Measurements from ENCODE around the gene ZNF800. TPM values are rescaled to one million over a fixed set of nuclear protein-coding genes. Genes with fewer than 3 reads are reported as not detected.

The ZNF800 gene
- polyA plus RNA-seq, 3 donors = 4.8 to 12.1 (median 6.6) TPM

GRCh38 chr7:127393368-127394058, 1.0 kb upstream of the ZNF800 start:
- 3 to 6% (median 5%) methylated on average over 28 of the region's 28 CpGs for WGBS, 3 donors
- H3K27ac ChIP-seq (ENCODE audit: low read depth, low read length) = peak overlapping the region; percentile 82

- H3K27ac ChIP-seq (ENCODE audit: low read depth, low read length) = peak overlapping the region; percentile 82
- 0 to 1% (median 0%) methylated on average over 31 to 48 of the region's 48 CpGs for WGBS, 3 donors
Observed at GRCh38 chr7:127392182-127392565, 334 bp downstream of the ZNF800 start.

- 0 to 1% (median 0%) methylated on average over 51 to 66 of the region's 66 CpGs for WGBS, 3 donors
- peak overlapping the region; percentile 82 for H3K27ac ChIP-seq (ENCODE audit: low read depth, low read length)
Observed at GRCh38 chr7:127391591-127392181, 822 bp downstream of the ZNF800 start.

- WGBS, 3 donors = 43 to 55% (median 52%) methylated on average over 9 of the region's 9 CpGs
Observed at GRCh38 chr7:127390817-127391590, 1.5 kb downstream of the ZNF800 start.

GRCh38 chr7:127390186-127390816, 2.2 kb downstream of the ZNF800 start:
- H3K27ac ChIP-seq (ENCODE audit: low read depth, low read length) = no peak overlapping the region
- 53 to 90% (median 87%) methylated on average over 2 of the region's 2 CpGs for WGBS, 3 donors

More at GRCh38 chr7:127390817-127391590, 1.5 kb downstream of the ZNF800 start:
- no peak overlapping the region for H3K27ac ChIP-seq (ENCODE audit: low read depth, low read length)

GRCh38 chr7:127389321-127389720, 3.2 kb downstream of the ZNF800 start:
- 80 to 93% (median 91%) methylated on average over 1 of the region's 1 CpG for WGBS, 3 donors
- H3K27ac ChIP-seq (ENCODE audit: low read depth, low read length) = no peak overlapping the region

- H3K27ac ChIP-seq (ENCODE audit: low read depth, low read length) = no peak overlapping the region
- WGBS, 3 donors = 91 to 98% (median 93%) methylated on average over 2 of the region's 2 CpGs
Observed at GRCh38 chr7:127387974-127388373, 4.5 kb downstream of the ZNF800 start.

GRCh38 chr7:127383123-127383835, 9.2 kb downstream of the ZNF800 start:
- H3K27ac ChIP-seq (ENCODE audit: low read depth, low read length) = no peak overlapping the region
- 40 to 52% (median 47%) methylated on average over 1 of the region's 1 CpG for WGBS, 3 donors

- 39 to 72% (median 45%) methylated on average over 2 of the region's 2 CpGs for WGBS, 3 donors
- H3K27ac ChIP-seq (ENCODE audit: low read depth, low read length) = no peak overlapping the region
Observed at GRCh38 chr7:127382301-127383085, 10.0 kb downstream of the ZNF800 start.

- no peak overlapping the region for H3K27ac ChIP-seq (ENCODE audit: low read depth, low read length)
Observed at GRCh38 chr7:127380479-127380878, 12.0 kb downstream of the ZNF800 start.

GRCh38 chr7:127379642-127380041, 12.9 kb downstream of the ZNF800 start:
- H3K27ac ChIP-seq (ENCODE audit: low read depth, low read length) = no peak overlapping the region
- 67 to 93% (median 87%) methylated on average over 1 to 2 of the region's 2 CpGs for WGBS, 3 donors

- H3K27ac ChIP-seq (ENCODE audit: low read depth, low read length) = no peak overlapping the region
- WGBS, 3 donors = 16 to 75% (median 73%) methylated on average over 1 of the region's 1 CpG
Observed at GRCh38 chr7:127378537-127378936, 14.0 kb downstream of the ZNF800 start.

- no peak overlapping the region for H3K27ac ChIP-seq (ENCODE audit: low read depth, low read length)
- WGBS, 3 donors = 0 to 53% (median 0%) methylated on average over 1 of the region's 1 CpG
Observed at GRCh38 chr7:127377425-127377824, 15.1 kb downstream of the ZNF800 start.

GRCh38 chr7:127375631-127376030, 16.9 kb downstream of the ZNF800 start:
- 96 to 100% (median 100%) methylated on average over 1 of the region's 1 CpG for WGBS, 3 donors
- no peak overlapping the region for H3K27ac ChIP-seq (ENCODE audit: low read depth, low read length)

- 91 to 93% (median 93%) methylated on average over 2 of the region's 2 CpGs for WGBS, 3 donors
- no peak overlapping the region for H3K27ac ChIP-seq (ENCODE audit: low read depth, low read length)
Observed at GRCh38 chr7:127367679-127368078, 24.8 kb downstream of the ZNF800 start.

- WGBS, 3 donors = 96 to 98% (median 98%) methylated on average over 2 of the region's 2 CpGs
- no peak overlapping the region for H3K27ac ChIP-seq (ENCODE audit: low read depth, low read length)
Observed at GRCh38 chr7:127366680-127367079, 25.8 kb downstream of the ZNF800 start.

GRCh38 chr7:127365957-127366315, 26.6 kb downstream of the ZNF800 start:
- H3K27ac ChIP-seq (ENCODE audit: low read depth, low read length) = no peak overlapping the region
- WGBS, 3 donors = 93 to 97% (median 94%) methylated on average over 2 of the region's 2 CpGs
